Measurements from ENCODE around the gene TRAPPC6A.

DNA sequence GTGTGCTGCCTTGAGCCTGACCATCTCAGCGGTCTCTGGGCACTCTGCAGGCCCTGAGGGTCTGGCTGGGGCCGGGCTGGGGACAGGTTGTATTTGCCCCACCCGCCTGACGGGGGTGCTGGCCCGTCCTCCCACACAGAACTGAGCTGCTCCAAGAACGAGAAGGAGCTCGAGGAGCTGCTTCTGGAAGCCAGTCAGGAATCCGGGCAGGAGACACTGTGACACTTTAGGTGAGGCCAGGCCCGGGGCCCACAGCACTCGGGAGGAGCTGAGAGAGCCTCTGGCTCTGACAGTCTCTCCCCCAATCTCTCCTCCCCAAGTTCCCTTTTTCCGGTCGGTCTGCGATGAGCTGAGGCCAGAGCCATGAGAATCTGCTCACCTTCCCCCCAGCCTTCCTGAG lies 31.8 kb downstream of the TRAPPC6A start:
- TF ChIP-seq POLR2A (IDR thresholded peaks at IDR 0.05; ENCODE audit: low read depth, low read length) (no peak), RAD21 (IDR thresholded peaks at IDR 0.05; ENCODE audit: low read length) (no peak), BHLHE40 (IDR thresholded peaks at IDR 0.05; ENCODE audit: low read depth, low read length) (no peak)
- TF ChIP-seq, protein P1, sequence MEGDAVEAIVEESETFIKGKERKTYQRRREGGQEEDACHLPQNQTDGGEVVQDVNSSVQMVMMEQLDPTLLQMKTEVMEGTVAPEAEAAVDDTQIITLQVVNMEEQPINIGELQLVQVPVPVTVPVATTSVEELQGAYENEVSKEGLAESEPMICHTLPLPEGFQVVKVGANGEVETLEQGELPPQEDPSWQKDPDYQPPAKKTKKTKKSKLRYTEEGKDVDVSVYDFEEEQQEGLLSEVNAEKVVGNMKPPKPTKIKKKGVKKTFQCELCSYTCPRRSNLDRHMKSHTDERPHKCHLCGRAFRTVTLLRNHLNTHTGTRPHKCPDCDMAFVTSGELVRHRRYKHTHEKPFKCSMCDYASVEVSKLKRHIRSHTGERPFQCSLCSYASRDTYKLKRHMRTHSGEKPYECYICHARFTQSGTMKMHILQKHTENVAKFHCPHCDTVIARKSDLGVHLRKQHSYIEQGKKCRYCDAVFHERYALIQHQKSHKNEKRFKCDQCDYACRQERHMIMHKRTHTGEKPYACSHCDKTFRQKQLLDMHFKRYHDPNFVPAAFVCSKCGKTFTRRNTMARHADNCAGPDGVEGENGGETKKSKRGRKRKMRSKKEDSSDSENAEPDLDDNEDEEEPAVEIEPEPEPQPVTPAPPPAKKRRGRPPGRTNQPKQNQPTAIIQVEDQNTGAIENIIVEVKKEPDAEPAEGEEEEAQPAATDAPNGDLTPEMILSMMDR (conservative IDR thresholded peaks at IDR 0.05; ENCODE audit: low read depth, low read length), result no peak

Data from IMR-90 (cell line).